GM18873 (cell line): ENCODE data around the gene PRPF19.
"Not testable (repeated sequence)": the region's sequence is repeated elsewhere in the genome, so short reads cannot be mapped to it uniquely, and the experiment has no call there.

Source experiments
- ATAC-seq: cut with Tn5 transposase; IDR thresholded peaks from one replicate; pipeline ENCODE4 v1.9.1; 2021; ENCODE audit warnings: mild to moderate bottlenecking, moderate library complexity, moderate number of reproducible peaks; ENCODE audit not compliant: unreplicated experiment, low FRiP score

PRPF19 gene

GRCh38 chr11:60910281-60910687, 3.9 kb upstream of the PRPF19 start:
- ATAC-seq = peak; percentile 26

GRCh38 chr11:60909680-60910280, 3.4 kb upstream of the PRPF19 start:
- ATAC-seq = not testable (repeated sequence)

GRCh38 chr11:60908803-60909202, 2.4 kb upstream of the PRPF19 start:
- no peak for ATAC-seq

GRCh38 chr11:60905551-60906113, 753 bp downstream of the PRPF19 start:
- ATAC-seq = no peak

- ATAC-seq = no peak
Observed at GRCh38 chr11:60905047-60905446, 1.3 kb downstream of the PRPF19 start.

- no peak for ATAC-seq
Observed at GRCh38 chr11:60902625-60903024, 3.8 kb downstream of the PRPF19 start.

GRCh38 chr11:60900673-60901404, 5.5 kb downstream of the PRPF19 start:
- no peak for ATAC-seq

- no peak for ATAC-seq
Observed at GRCh38 chr11:60899977-60900376, 6.4 kb downstream of the PRPF19 start.

GRCh38 chr11:60899046-60899936, 7.1 kb downstream of the PRPF19 start:
- ATAC-seq = no peak

GRCh38 chr11:60897496-60897895, 8.9 kb downstream of the PRPF19 start:
- no peak for ATAC-seq

- ATAC-seq = no peak
Observed at GRCh38 chr11:60895687-60896086, 10.7 kb downstream of the PRPF19 start.

- ATAC-seq = no peak
Observed at GRCh38 chr11:60891103-60891741, 15.2 kb downstream of the PRPF19 start.

- ATAC-seq = no peak
Observed at GRCh38 chr11:60890696-60891095, 15.7 kb downstream of the PRPF19 start.

- no peak for ATAC-seq
Observed at GRCh38 chr11:60889869-60890311, 16.5 kb downstream of the PRPF19 start.

GRCh38 chr11:60887556-60887955, 18.8 kb downstream of the PRPF19 start:
- ATAC-seq = no peak

GRCh38 chr11:60880643-60881282, 25.6 kb downstream of the PRPF19 start:
- ATAC-seq = no peak

- ATAC-seq = no peak
Observed at GRCh38 chr11:60879971-60880588, 26.3 kb downstream of the PRPF19 start.

- ATAC-seq = no peak
Observed at GRCh38 chr11:60879104-60879503, 27.3 kb downstream of the PRPF19 start.
